T-helper 1 cell treated with Interleukin-12 subunit alpha and Interleukin-12 subunit beta and Interleukin-4 antibody, amounts not matched to agents 30 ng/mL and 1 ng/mL, for 36 hours (primary cell): Measurements from ENCODE around the gene CGNL1. TPM values are rescaled to one million over a fixed set of nuclear protein-coding genes. Genes with fewer than 3 reads are reported as not detected.

ENCODE experiments used
- intact Hi-C: fragments of 100-400 bp; cut with micrococcal nuclease; formaldehyde crosslinking; loops from one replicate; pipeline ENCODE4 v1.15.1; 2024
- total RNA-seq: library from RNA; stranded (reverse); gene quantifications from 2 replicates; pipeline ENCODE4 v1.2.3, GENCODE V29; 2022

The CGNL1 gene
- total RNA-seq, 1 donor from 2014 or later, result not detected

DNA sequence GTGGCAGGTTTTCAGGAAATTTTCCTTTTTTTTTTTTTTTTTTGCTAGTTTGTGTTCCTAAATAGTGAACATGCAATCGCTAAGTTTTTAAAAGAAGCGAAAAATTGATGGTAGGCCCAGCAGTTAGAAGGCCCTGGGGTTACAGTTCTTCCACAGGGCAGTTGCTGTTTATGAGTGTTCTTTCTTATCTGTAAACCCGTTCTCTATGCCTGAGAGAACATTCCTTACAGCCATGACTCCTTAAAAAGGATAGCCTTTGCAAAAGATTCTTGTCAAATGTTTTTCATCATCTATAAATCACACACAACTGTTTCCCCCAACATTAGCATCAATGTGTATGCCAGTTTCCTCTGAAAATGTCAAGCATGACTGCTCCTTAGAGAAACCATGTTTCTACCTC lies 191.6 kb downstream of the CGNL1 start:
- intact Hi-C loops, result loop anchor here (10.0 kb wide), 1 partner anchor 1323 kb away; the partner anchor contains the start of gene RFX7

DNA sequence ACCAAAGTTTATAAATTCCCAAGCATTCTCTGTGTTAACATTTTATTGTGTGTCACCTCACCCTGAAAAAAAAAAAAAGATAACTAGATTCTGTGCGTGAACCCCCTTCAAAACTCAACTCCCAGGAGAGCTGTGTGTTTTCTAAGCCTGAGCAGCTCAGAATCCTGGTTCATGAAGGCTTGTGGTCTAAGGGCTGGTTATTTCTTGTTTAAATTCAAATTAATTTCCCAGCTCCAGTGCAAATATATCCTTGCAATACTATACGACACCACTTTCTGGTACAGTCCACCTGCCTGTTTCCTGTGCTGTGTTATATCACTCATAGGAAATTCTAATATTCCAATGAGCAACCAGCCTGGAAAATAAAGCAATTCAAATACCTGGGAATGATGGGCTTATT lies 192.0 kb downstream of the CGNL1 start:
- intact Hi-C loops, result loop anchor here (10.0 kb wide), 1 partner anchor 1323 kb away; the partner anchor contains the start of gene RFX7

DNA sequence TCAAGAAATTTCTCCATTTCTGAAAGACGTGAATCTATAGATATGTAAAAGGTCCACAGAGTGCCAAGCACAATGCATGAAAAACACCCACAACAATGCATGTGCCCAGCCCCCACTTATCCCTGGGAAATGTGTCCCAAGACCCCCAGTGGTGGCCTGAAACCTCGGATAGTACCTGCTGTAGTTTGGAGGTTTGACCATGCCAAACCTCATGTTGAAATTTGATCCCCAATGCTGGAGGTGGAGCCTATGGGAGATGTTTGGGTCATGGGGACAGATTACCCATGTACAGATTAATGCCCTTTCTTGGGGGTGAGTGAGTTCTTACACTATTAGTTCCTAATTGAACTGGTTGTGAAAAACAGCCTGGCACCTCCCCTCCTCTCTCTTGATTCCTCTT lies 194.0 kb downstream of the CGNL1 start:
- intact Hi-C loops, result no loop called here

DNA sequence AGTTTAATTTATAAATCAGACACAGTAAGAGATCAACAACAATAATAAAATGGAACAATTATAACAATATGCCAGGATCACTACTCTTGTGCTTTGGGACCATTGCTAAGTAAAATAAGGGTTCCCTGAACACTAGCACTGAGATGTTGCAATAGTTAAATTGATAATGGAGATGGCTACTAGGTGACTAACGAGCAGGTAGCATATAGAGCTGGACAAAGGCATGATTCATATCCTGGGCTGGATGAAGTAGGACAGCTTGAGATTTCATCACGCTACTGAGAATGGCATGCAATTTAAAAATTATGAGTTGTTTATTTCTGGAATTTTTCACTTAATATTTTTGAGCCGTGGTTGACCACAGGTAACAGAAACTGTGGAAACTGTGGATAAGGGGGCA lies 194.7 kb downstream of the CGNL1 start:
- intact Hi-C loops, result no loop called here

DNA sequence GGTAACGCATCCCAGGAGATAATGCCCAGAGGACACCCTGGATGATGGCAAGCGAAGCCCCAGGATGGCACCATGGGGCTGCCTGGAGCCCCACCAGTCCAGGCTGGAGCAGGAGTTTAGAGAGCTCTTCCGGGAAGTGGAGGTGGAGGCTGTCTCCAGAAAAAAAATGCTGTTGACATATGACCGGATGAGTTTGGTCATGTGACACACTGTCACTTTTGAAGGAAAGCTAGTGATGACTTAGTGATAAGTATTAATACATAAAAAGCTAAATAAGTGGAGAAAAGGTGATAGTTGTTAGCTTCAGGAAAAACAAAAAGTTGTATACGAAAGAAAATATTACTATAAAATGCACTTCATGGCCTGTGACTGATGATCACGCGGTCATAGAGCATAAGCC lies 195.4 kb downstream of the CGNL1 start:
- intact Hi-C loops, result no loop called here

DNA sequence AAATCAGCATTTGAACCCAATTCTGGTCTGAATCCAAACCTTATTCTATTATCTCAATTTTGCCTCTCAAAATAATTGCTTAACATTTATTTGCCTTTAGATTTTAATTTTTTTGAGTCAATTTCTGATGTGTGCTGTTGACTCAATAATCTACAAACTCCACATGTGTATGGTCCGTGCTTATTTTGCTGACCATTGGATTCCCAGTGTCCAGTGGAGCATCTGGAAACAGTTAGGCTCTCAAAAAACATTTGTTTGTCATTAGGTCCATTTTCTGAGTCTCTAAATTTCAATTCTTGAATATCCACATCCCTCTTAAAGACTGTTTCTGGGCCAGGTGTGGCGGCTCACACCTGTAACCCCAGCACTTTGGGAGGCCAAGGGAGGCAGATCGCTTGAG lies 196.2 kb downstream of the CGNL1 start:
- intact Hi-C loops, result no loop called here

DNA sequence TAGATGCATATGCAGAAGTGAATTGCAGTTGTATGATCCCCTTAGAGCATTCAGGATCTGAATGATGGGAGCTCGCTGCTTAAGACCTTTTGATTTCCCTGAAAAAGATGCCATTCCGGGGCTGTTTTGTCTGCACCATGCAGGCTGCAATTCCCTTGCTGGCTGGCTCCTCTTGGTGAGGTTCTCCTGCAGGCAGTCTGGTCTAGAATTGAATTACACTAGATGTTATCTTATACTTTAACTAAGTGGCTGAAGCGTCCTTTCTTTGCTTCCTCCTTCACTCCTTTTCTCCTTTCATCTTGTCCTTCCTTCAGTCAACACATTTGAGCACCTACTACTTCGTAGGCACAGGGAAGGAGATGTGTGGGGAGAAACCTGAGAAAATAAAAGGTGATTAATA lies 196.8 kb downstream of the CGNL1 start:
- intact Hi-C loops, result no loop called here

DNA sequence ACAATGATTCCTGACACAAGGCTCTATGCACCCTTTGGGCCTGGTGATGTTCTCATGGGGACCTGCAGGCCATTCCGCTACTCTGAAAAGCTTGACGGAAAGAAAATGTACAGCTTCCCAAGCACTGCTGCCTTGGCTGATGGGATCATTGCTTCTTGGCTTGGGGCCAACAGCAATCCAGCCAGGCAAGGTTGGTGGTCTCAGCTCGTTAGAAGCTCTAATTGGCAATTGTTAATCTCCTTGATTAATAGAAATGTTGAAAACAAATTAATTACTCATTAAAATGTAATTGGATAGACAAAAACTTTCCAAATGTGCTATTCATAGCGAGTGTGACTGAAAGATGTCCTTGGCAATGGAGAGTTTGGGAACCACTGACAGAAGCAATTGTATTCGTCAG lies 199.1 kb downstream of the CGNL1 start:
- intact Hi-C loops, result loop anchor here (5.0 kb wide), 1 partner anchor 137 kb away; no protein-coding TSS in a partner anchor

DNA sequence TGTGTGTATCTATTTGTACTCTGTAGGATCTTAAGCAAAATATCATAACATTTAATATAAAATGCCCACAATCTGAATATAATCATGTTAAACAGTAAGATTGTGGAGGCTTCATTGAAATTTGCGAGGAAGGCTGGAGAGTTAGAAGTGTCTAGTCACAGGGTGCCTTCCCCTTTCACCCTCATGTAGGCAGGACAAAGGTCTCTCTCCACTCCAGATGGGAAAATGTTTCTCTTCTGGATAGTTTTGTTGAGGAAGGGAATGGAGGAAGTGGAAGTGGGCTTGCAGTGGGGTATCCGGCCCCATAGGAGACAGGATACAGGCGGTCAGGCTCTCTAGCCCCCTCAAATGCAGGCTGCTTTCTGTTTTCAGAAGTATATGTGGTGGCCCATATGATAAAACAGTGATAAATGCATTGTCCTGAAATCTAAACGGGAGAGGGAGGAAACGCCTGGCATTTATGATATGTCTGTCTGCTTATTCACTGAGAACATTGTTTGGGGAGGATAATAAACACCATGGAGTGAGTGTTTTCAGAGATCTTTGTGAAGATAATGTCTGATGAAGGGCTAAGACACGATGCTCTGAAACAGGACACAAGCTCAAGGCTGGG lies 202.1 kb downstream of the CGNL1 start:
- intact Hi-C loops, result loop anchor here (5.0 kb wide), 1 partner anchor 134 kb away; no protein-coding TSS in a partner anchor

DNA sequence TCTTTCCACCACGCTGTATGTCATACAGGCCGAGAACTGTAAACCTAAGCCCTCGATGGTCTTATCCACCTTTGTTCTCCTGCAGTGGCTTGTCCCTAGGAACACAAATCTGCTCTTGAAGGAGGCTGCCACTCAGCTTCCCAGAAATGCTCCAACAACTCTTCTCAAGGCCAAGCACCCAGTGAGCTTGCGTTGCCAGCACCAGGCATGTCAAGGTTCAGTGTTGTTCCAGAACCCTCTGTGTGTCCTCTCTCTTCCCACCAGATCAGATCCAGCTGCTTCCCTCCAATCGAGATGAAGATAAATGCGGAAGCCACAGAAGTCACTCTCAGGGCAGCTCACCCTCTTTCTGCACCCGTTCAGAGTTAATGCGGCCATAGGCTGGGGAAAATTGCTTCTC lies 204.1 kb downstream of the CGNL1 start:
- intact Hi-C loops, result no loop called here

DNA sequence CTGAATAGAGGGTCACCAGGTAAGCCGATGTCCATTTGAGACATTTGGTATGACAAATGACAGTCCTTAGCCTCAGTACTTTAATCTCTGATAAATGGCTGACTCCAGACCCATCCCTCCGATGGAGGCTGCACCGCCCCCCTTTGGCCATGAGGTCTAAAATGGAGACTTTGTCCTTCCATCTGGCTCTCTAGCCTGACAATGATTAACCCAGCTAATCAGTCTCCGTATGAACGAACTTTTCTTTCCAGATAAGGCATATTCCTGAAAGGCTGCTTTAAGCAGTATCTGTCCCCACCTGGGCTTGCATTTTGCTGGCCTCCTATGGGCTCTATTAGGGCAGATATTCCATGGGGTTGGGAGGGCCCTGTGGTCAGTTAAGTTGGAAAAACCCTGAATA lies 204.6 kb downstream of the CGNL1 start:
- intact Hi-C loops, result no loop called here

DNA sequence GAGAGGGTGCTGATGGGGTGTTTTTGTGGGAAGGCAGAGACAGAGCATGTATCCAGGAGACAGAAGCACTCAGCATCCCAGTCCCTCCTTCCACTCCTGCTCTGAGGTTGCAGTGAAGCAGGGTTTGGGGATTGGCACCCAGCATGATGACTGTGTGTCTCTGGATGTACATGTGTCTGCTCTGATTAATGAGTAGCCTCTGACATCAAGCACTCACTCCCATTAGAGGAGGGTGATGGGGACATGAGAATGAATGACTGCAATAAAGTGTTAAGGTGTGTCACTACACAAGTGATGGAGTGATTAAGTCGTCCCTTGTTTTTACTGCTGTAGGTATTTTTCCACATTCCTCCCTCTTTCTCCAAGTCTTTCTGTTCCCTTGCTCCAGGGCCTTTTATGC lies 205.8 kb downstream of the CGNL1 start:
- intact Hi-C loops, result no loop called here

DNA sequence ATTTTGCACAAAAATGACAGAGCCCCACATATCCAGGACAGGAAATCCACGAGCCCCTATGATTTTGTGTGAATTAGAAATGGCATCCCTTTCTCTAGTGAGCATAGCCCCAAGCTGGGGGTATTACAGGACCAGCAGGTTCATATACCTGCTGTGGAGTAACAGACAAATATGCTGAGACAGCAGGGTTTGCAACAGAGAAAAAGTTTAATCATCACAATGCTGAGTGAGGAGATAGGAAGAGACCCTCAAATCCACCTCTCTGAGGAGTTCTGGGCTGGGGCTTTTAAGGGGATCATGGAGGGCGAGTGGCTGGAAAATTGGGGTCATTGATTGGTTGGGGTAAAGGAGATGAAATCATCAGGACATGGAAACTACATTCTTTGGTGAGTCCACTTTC lies 207.0 kb downstream of the CGNL1 start:
- intact Hi-C loops, result no loop called here

DNA sequence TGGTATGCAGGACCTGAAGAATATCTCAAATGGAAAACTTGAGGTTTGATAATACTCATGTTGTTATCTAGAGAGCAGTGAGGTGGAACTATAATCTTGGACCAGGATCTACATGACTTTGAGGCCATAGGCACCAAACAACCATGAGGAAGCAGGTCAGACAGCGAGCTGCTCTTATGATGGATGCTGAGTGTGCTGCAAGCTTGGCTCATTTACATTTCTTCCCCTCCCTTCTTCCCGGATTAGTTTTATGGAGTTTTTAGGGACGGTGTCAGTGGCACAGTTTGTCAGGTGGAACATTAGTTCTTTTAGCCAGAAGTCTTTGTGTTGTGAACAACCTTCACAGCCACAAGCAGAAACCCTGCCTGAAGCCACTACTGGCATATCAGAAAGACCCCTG lies 207.4 kb downstream of the CGNL1 start:
- intact Hi-C loops, result no loop called here

DNA sequence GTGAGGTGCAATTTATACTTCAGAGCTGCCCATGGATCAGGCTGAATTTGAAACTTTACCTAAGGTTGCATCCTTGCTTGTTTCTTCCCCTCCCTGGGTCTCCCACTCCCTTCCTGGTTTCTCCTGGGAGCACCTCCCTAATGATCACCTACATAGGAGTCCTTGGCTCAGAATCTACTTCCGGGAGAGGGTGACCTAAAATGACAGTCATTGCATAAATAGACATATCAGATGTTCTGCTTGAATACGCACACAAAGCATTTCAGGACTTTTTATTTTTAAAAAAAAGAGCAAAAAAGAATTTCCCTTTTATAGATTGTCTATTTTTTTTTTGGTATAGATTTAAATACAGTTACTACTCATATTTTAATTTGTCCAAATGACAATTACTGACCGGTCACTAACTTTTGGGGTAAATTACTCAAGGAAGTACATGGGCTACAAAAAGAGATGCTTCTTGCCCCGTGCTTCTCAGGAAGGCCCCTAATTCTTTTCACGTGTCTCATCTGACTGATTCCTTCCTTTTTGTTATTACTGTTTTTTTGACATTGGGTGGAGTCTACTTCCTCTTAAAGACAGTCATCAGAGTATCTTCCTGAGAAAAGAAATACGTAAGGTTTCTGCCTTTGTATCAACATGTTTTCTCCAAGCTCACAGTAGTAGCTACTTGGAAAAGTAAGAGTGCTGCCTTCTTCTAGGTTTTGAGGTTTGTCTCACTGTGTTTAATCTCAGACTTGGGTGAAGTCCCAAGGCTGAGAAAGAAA lies 210.5 kb downstream of the CGNL1 start:
- intact Hi-C loops, result loop anchor here (2.0 kb wide), 1 partner anchor 26 kb away; no protein-coding TSS in a partner anchor

DNA sequence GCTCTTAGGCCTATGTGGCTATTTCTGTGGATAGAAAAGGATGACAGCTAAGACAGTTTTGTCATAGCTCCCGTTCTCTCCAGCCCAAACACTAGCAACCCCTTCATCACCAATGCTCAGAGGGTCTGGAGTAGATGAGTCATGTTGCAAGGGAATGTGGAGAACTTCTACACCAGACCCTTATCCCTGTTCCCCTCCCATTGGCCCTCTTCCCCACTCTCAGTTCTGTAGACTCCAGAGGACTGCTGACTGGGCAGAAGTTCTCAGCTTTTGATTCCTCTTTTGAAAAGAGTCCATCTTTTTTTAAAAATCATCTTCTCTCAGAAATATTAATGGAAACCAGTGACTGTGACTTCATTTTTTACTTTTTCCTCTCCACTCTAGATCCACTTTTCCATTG lies 213.0 kb downstream of the CGNL1 start:
- intact Hi-C loops, result no loop called here

DNA sequence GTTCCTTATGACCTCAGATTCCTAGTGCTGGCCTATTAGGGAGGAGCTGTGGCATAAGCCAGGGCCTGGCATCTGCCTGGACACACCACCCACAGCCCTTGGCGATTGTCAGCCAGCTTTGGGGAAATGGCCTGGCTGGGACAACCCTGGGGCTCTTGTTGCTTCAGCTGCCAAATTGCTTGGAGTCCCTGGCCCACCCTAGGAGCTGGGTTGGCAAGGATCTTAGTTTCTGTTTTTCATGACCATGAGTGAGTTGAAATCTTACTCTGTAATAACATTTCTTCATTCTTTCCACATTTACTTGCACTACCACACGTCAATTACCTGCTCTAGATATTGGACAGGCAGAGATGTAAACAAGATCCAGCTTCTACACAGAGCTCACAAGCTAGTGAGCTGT lies 213.4 kb downstream of the CGNL1 start:
- intact Hi-C loops, result no loop called here

DNA sequence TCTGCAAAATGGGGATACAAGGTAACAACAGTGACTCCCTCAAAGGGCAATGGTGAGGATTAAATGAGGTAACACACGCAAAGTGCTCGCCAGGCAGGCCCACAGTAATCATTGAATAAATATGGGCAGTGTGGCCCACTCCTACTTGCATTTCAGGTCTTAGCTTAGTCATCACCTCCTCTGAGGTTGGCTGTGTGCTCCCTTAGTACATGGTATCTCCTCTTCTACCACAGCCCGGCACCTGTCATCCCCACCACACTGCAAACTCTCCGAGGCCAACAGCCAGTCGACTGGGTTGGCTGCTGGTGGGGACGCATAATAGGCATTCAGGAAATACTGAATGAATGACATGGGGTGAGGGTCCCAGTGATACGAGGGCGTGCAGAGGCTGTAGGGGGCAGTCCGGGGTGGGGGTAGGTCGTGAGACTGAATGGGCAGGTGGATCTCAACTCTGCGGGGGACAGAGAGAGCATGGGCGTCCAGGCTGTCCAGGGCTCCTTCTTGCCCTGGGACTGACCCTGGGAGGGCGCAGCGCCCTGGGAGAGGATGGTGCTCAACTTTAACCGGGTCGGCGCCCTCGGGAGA lies 215.0 kb downstream of the CGNL1 start:
- intact Hi-C loops, result no loop called here

DNA sequence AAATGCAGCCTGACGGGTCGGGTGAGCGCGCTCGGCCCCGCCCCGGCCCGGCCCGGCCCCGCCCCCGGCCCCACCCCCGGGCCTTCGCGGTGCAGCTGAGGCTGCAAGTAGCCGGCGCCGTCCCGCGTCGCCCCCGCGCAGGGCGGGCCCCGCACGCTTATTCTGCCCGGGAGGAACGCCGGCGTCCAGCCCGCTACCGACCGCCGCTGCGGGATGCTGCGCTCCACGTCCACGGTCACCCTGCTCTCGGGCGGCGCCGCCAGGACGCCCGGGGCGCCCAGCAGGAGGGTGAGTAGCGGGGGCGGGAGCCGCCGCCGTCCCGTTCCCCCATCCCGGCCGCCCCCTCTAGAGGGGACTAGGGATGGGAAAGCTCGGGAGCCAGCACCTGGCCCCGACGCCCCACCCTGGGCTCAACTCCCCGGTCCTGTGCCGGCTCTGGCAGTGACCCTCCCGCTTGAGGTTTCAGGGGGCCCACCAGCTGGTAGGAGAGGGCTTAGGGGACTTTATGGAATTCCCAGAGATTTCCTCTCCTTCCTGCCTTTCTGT lies 215.6 kb downstream of the CGNL1 start, which contains the start of gene MYZAP:
MYZAP (plus strand) TSS at position 83 of the 546 bp plus-strand sequence; CDS start at position 214, 131 bp downstream.
- intact Hi-C loops, result no loop called here

DNA sequence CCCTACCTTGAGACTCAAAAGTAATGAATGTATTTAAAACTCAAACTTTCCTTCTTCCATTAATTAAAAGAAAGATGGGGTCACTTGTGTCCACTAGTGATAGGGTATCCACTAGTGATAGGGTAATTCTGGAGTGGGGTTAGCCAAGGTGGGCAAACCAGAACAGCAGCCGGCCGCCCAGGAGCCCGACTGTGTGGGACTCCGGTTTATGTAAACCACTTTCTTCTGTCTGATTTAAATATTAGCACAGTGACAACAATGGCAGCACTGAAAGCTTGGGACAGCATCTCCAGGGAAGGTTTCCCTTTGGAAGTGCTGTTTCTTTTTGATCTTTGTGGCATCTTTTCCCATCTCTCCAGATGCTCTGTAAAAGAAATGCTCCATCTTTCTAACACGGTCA lies 216.1 kb downstream of the CGNL1 start:
- intact Hi-C loops, result no loop called here

DNA sequence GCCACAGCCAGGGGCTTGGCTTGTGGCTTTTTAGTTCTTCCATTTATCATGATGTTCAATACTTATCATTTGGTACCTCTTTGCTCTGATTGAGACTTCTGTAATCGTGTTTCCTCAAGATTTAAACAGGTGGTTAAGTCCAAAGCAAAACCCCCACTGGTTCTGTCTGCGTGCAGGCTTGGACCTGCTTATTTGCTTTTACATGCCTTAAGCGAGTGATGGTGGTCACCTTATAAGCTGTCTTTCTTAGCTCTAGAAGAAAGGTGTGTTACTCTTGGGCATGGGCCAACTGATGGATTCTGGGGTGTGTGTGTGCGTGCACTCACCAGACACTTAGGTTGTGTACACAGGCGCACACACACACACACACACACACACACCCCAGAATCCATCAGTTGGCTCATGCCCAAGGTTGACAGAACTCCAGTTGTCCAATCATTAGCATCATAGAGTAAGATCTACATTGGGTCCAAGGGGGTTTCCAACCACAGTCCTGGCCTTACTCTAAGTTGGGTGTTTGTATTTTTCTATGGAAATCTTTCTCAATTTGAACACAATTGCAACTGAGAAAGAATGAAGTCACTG lies 216.6 kb downstream of the CGNL1 start:
- intact Hi-C loops, result no loop called here

DNA sequence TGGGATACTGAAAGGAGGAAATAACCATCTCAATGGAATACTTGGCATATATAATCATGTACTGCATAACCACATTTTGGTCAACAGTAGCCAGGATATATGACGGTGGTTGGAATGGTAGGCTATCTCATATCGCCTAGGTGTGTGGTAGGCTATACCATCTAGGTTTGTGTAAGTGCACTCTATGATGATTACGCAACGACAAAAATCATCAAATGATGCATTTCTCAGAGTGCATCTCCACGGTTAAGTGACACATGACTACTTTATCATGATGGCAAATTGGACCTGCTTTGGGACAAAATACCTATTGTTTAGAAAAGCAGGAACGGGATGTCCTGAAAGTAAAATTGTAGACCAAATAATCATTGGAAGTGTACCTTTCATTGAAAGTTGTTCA lies 218.2 kb downstream of the CGNL1 start:
- intact Hi-C loops, result no loop called here
